Measurements from ENCODE around the gene EYA4.
A peak's percentile ranks its signal among the peaks of the same experiment; 100 is the strongest.

EYA4 gene

GRCh38 chr6:133241086-133241900, at the start of gene EYA4 (continued):
- TF ChIP-seq ZBTB26 (tag by site-specific recombination; optimal IDR thresholded peaks at IDR 0.05) (peak; percentile 80), ZNF366 (tag by site-specific recombination; conservative IDR thresholded peaks at IDR 0.05) (peak; percentile 89), ZNF394 (tag by site-specific recombination; IDR thresholded peaks at IDR 0.05; ENCODE audit: borderline replicate concordance) (peak; percentile 100), KLF9 (tag by site-specific recombination; IDR thresholded peaks at IDR 0.05; ENCODE audit: low read depth) (peak; percentile 28), CTCF (tag by site-specific recombination; IDR thresholded peaks at IDR 0.05) (peak; percentile 25), MZF1 (tag by site-specific recombination; IDR thresholded peaks at IDR 0.05; ENCODE audit: borderline replicate concordance) (peak; percentile 39; the same call in 1 of the 2 replicates), PRDM4 (tag by site-specific recombination; IDR thresholded peaks at IDR 0.05) (peak; percentile 43; the same call in 1 of the 2 replicates), ZNF311 (tag by site-specific recombination; IDR thresholded peaks at IDR 0.05; ENCODE audit: borderline replicate concordance) (no peak), ZNF513 (tag by site-specific recombination; IDR thresholded peaks at IDR 0.05) (no peak), EGR2 (tag by site-specific recombination; IDR thresholded peaks at IDR 0.05; ENCODE audit: low read depth) (no peak), ZNF138 (tag by site-specific recombination; IDR thresholded peaks at IDR 0.05; ENCODE audit: borderline replicate concordance) (no peak), ZNF175 (tag by site-specific recombination; IDR thresholded peaks at IDR 0.05) (no peak), BCL11B (tag by site-specific recombination; IDR thresholded peaks at IDR 0.05; ENCODE audit: low read depth) (no peak), PATZ1 (tag by site-specific recombination; IDR thresholded peaks at IDR 0.05) (peak; percentile 27; the same call in 1 of the 2 replicates), ZFP37 (tag by site-specific recombination; IDR thresholded peaks at IDR 0.05) (peak; percentile 63), ZNF324 (tag by site-specific recombination; IDR thresholded peaks at IDR 0.05) (0 out of 2 replicates have a peak, but pooled peaks have one; percentile 21), ZNF449 (tag by site-specific recombination; IDR thresholded peaks at IDR 0.05) (peak; percentile 30; the same call in 1 of the 2 replicates), ZNF473 (tag by site-specific recombination; IDR thresholded peaks at IDR 0.05) (no peak), ZNF2 (tag by site-specific recombination; IDR thresholded peaks at IDR 0.05) (peak; percentile 33; the same call in 1 of the 2 replicates), TSHZ1 (tag by site-specific recombination; IDR thresholded peaks at IDR 0.05; ENCODE audit: borderline replicate concordance) (no peak), HOXD13 (CRISPR knock-in tag; IDR thresholded peaks at IDR 0.05; ENCODE audit: borderline replicate concordance) (no peak; the same call in 1 of the 2 replicates), IKZF3 (tag by site-specific recombination; IDR thresholded peaks at IDR 0.05) (peak; percentile 94), OSR2 (tag by site-specific recombination; IDR thresholded peaks at IDR 0.05) (peak; percentile 79)
